ENCODE data around the gene TIAL1. TPM values are rescaled to one million over a fixed set of nuclear protein-coding genes. Genes with fewer than 3 reads are reported as not detected.

Gene TIAL1
- total and polyA plus RNA-seq, 2 donors (not counting 3 experiments of a cell fraction or from before 2014, with no cell fraction given) = 57.7 to 150 TPM

GRCh38 chr10:119541046-119541445, 55.7 kb downstream of the TIAL1 start:
- ChIA-PET CTCF (interaction anchor here (0.6 to 3.9 kb wide), 5 partner anchors 16 to 401 kb away, joined by 3 to 69 read pairs (median 5); partner anchors contain the start of gene GRK5), POLR2A (interaction anchor here (0.6 kb wide), 1 partner anchor 33 kb away, joined by 8 read pairs; no protein-coding TSS in a partner anchor)
- Histone ChIP-seq H3K9me1 (replicated peaks; ENCODE audit: control insufficient read depth, extremely low read depth, insufficient read depth, low read length) (no peaks in the 10 kb centered on the region), H3K36me3 (ENCODE audit: control insufficient read depth in 2 of 2, extremely low read depth in 1 of 2, insufficient read depth in 2 of 2, low read length in 2 of 2) (no peaks in the 10 kb centered on the region), H3K4me1 (ENCODE audit: control insufficient read depth, extremely low read depth, insufficient read depth, low read length) (peaks cover 6% of the 10 kb centered on the region), H3K27me3 (ENCODE audit: control insufficient read depth in 2 of 2, insufficient read depth in 2 of 2, low read length in 2 of 2) (no peaks in the 10 kb centered on the region), H3K9me3 (replicated peaks; ENCODE audit: control insufficient read depth, insufficient read depth, low read length) (no peaks in the 10 kb centered on the region), H4K20me1 (replicated peaks; ENCODE audit: control insufficient read depth, extremely low read depth, insufficient read depth, low read length) (no peaks in the 10 kb centered on the region), H3K4me2 (ENCODE audit: insufficient read depth, low read length) (no peak overlapping the region), H3K79me2 (ENCODE audit: control insufficient read depth, insufficient read depth, low read length) (no peaks in the 10 kb centered on the region), H3K9ac (replicated peaks; ENCODE audit: extremely low read depth, insufficient read depth, low read length) (no peak overlapping the region), H3K4me3 (replicated peaks in 1 of 3; ENCODE audit: insufficient read depth in 1 of 3, low read depth in 1 of 3, low read length in 3 of 3) (no peak overlapping the region), H2AFZ (ENCODE audit: low read depth, low read length) (no peak overlapping the region), H3K27ac (ENCODE audit: insufficient read depth, low read depth, low read length) (no peak overlapping the region)
- intact Hi-C loops (cut with micrococcal nuclease) (loop anchor here (5.0 kb wide), 1 partner anchor 94 kb away; no protein-coding TSS in a partner anchor), dilution Hi-C loops (cut with MboI; ENCODE audit: extremely low pct_ligation_motif_present, low sequenced_read_pairs) (no loop called here)
- TF ChIP-seq POLR2AphosphoS5 (IDR thresholded peaks at IDR 0.05; ENCODE audit: insufficient read depth, low read depth, low read length) (no peak), CTCF (IDR thresholded peaks at IDR 0.05; ENCODE audit: extremely low read depth in 1 of 2, insufficient read depth in 1 of 2, low read depth in 1 of 2, low read length in 2 of 2) (no peak), MAX (IDR thresholded peaks at IDR 0.05; ENCODE audit: insufficient read depth, insufficient read length) (no peak), JUN (IDR thresholded peaks at IDR 0.05; ENCODE audit: borderline replicate concordance, insufficient read depth, insufficient read length, low read depth) (no peak), EZH2 (IDR thresholded peaks at IDR 0.05; ENCODE audit: borderline replicate concordance, low read depth, low read length, severe bottlenecking) (no peak), POLR2A (IDR thresholded peaks at IDR 0.05; ENCODE audit: low read depth, low read length) (no peak), MYC (IDR thresholded peaks at IDR 0.05; ENCODE audit: low read depth, low read length) (no peak), GATA2 (IDR thresholded peaks at IDR 0.05; ENCODE audit: insufficient read depth, insufficient read length, low read depth, low read length) (no peak), FOS (IDR thresholded peaks at IDR 0.05; ENCODE audit: borderline replicate concordance, insufficient read depth, low read length) (no peak)
- no peak for DNase-seq (ENCODE audit: low read depth, low spot score)
- BruUV-seq (replicated peaks) = no TSS peak
- no peak for FAIRE-seq

Measured in endothelial cell of umbilical vein (primary cell).